Measurements from ENCODE around the gene BHMT.
"Not testable (repeated sequence)": the region's sequence is repeated elsewhere in the genome, so short reads cannot be mapped to it uniquely, and the experiment has no call there.

Gene BHMT

GRCh38 chr5:79111960-79112702, 522 bp downstream of the BHMT start:
- DNase-seq, result no peak

- DNase-seq, result no peak
Measured at GRCh38 chr5:79112703-79113058, 1.1 kb downstream of the BHMT start.

GRCh38 chr5:79119486-79119885, 7.9 kb downstream of the BHMT start:
- no peak for DNase-seq

GRCh38 chr5:79120221-79120620, 8.6 kb downstream of the BHMT start:
- no peak for DNase-seq

- DNase-seq, result no peak
Measured at GRCh38 chr5:79122973-79123372, 11.4 kb downstream of the BHMT start.

GRCh38 chr5:79124607-79125006, 13.0 kb downstream of the BHMT start:
- no peak for DNase-seq

GRCh38 chr5:79130781-79131180, 19.2 kb downstream of the BHMT start:
- no peak for DNase-seq

- no peak for DNase-seq
Measured at GRCh38 chr5:79133121-79133656, 21.6 kb downstream of the BHMT start.

GRCh38 chr5:79133657-79134451, 22.2 kb downstream of the BHMT start:
- DNase-seq, result peak; percentile 65

- no peak for DNase-seq
Measured at GRCh38 chr5:79135790-79136553, 24.4 kb downstream of the BHMT start.

GRCh38 chr5:79136618-79137017, 25.0 kb downstream of the BHMT start:
- no peak for DNase-seq

GRCh38 chr5:79140553-79140952, 28.9 kb downstream of the BHMT start:
- no peak for DNase-seq

- DNase-seq, result no peak
Measured at GRCh38 chr5:79143684-79144379, 32.2 kb downstream of the BHMT start.

GRCh38 chr5:79147076-79147475, 35.5 kb downstream of the BHMT start:
- DNase-seq, result no peak

GRCh38 chr5:79149433-79149832, 37.8 kb downstream of the BHMT start:
- DNase-seq, result no peak

GRCh38 chr5:79151942-79152671, 40.5 kb downstream of the BHMT start:
- no peak for DNase-seq

- DNase-seq, result no peak
Measured at GRCh38 chr5:79157305-79157704, 45.7 kb downstream of the BHMT start.

GRCh38 chr5:79161647-79162046, 50.0 kb downstream of the BHMT start:
- DNase-seq, result not testable (repeated sequence)

- no peak for DNase-seq
Measured at GRCh38 chr5:79168031-79168430, 56.4 kb downstream of the BHMT start.

GRCh38 chr5:79170661-79171060, 59.1 kb downstream of the BHMT start:
- DNase-seq, result no peak

GRCh38 chr5:79171635-79172245, 60.1 kb downstream of the BHMT start:
- DNase-seq, result no peak

GRCh38 chr5:79172269-79172668, 60.7 kb downstream of the BHMT start:
- DNase-seq, result no peak
